Measurements from ENCODE around the gene ANKRD34C. TPM values are rescaled to one million over a fixed set of nuclear protein-coding genes. Genes with fewer than 3 reads are reported as not detected.
"Not testable (repeated sequence)": the region's sequence is repeated elsewhere in the genome, so short reads cannot be mapped to it uniquely, and the experiment has no call there.

ANKRD34C gene
- polyA plus RNA-seq, 1 of the 3 experiments (the other 2 are of a cell fraction), result not detected

GRCh38 chr15:79316864-79317263 lies 34.3 kb downstream of the ANKRD34C start:
- Histone ChIP-seq H3K4me3 (ENCODE audit: low read depth in 2 of 2, low read length in 1 of 2) (no peak overlapping the region), H3K27me3 (ENCODE audit: insufficient read depth) (no peaks in the 10 kb centered on the region), H3K9ac (no peak overlapping the region), H3K36me3 (replicated peaks in 1 of 2; ENCODE audit: control insufficient read depth in 1 of 2, insufficient read depth in 2 of 2, low read length in 1 of 2) (peaks cover 45 to 80% of the 10 kb centered on the region in 2 experiments), H3K4me2 (no peak overlapping the region), H2AFZ (ENCODE audit: low read depth) (no peak overlapping the region), H3K4me1 (ENCODE audit: control insufficient read depth in 1 of 2, insufficient read depth in 2 of 2, low read depth in 1 of 2, low read length in 1 of 2) (peaks cover 0 to 8% of the 10 kb centered on the region in 2 experiments; a peak in 2 of 4 replicates), H3K9me3 (no peaks in the 10 kb centered on the region), H3K27ac (ENCODE audit: low read depth in 2 of 2, low read length in 1 of 2) (no peak overlapping the region), H3K9me2 (no peaks in the 10 kb centered on the region), H4K20me1 (ENCODE audit: insufficient read depth) (peaks cover 5% of the 10 kb centered on the region; the same call in 1 of the 2 replicates), H3F3A (replicated peaks; ENCODE audit: insufficient read depth) (no peaks in the 10 kb centered on the region), H3K79me2 (ENCODE audit: insufficient read depth) (peaks cover 47% of the 10 kb centered on the region)
- ChIA-PET POLR2A (no interaction called here), CTCF (interaction anchor here (2.1 kb wide), 1 partner anchor 23 kb away, joined by 9 read pairs; no protein-coding TSS in a partner anchor)
- WGBS (ENCODE audit: low lambda C conversion rate), result 92% methylated on average over 9 of the region's 9 CpGs
- no peak for TF ChIP-seq USF2 (IDR thresholded peaks at IDR 0.05; ENCODE audit: borderline replicate concordance, low read depth, low read length)
- no peak for TF ChIP-seq CHD2 (IDR thresholded peaks at IDR 0.05; ENCODE audit: low read length, partially characterized antibody)
- no peak for TF ChIP-seq FOXM1 (IDR thresholded peaks at IDR 0.05; ENCODE audit: low read depth)
- TF ChIP-seq GABPA (IDR thresholded peaks at IDR 0.05; ENCODE audit: low read depth), result no peak
- TF ChIP-seq YY1 (IDR thresholded peaks at IDR 0.05; ENCODE audit: low read depth), result no peak
- no peak for TF ChIP-seq SIN3A (IDR thresholded peaks at IDR 0.05; ENCODE audit: borderline replicate concordance, low read depth, low read length)
- no peak for TF ChIP-seq REST (IDR thresholded peaks at IDR 0.05; ENCODE audit: low read depth, low read length)
- TF ChIP-seq NRF1 (IDR thresholded peaks at IDR 0.05; ENCODE audit: low read depth, low read length), result no peak
- no peak for TF ChIP-seq MAX (IDR thresholded peaks at IDR 0.05; ENCODE audit: low read depth)
- no peak for TF ChIP-seq RXRA (IDR thresholded peaks at IDR 0.05; ENCODE audit: borderline replicate concordance, low read depth)
- TF ChIP-seq JUND (IDR thresholded peaks at IDR 0.05), result no peak
- TF ChIP-seq ELF1 (IDR thresholded peaks at IDR 0.05), result no peak
- TF ChIP-seq RAD21 (IDR thresholded peaks at IDR 0.05; ENCODE audit: low read length), result no peak
- TF ChIP-seq MXI1 (IDR thresholded peaks at IDR 0.05; ENCODE audit: low read depth, low read length), result no peak
- no peak for TF ChIP-seq GATA2 (CRISPR knock-in tag; IDR thresholded peaks at IDR 0.05)
- no peak for TF ChIP-seq TEAD4 (IDR thresholded peaks at IDR 0.05; ENCODE audit: borderline replicate concordance, insufficient read depth)
- TF ChIP-seq TAF1 (IDR thresholded peaks at IDR 0.05; ENCODE audit: borderline replicate concordance, low read depth, low read length), result no peak
- TF ChIP-seq EZH2phosphoT487 (IDR thresholded peaks at IDR 0.05; ENCODE audit: borderline replicate concordance, low read depth), result no peak
- no peak for TF ChIP-seq ZBTB33 (IDR thresholded peaks at IDR 0.05; ENCODE audit: borderline replicate concordance, low read depth)
- no peak for DNase-seq

- POLR2A ChIA-PET; H3K9me3 ChIP-seq; H3K9me2 ChIP-seq; H2AFZ ChIP-seq (ENCODE audit: low read depth); H3K4me2 ChIP-seq; H3K27me3 ChIP-seq (ENCODE audit: insufficient read depth); H3K27ac ChIP-seq (ENCODE audit: low read depth in 2 of 2, low read length in 1 of 2); H3K9ac ChIP-seq; H3F3A ChIP-seq (replicated peaks; ENCODE audit: insufficient read depth); H3K4me3 ChIP-seq (ENCODE audit: low read depth in 2 of 2, low read length in 1 of 2); H3K4me1 ChIP-seq (ENCODE audit: control insufficient read depth in 1 of 2, insufficient read depth in 2 of 2, low read depth in 1 of 2, low read length in 1 of 2); DNase-seq: not testable (repeated sequence)
- CTCF ChIA-PET, result interaction anchor here (1.0 kb wide), 1 partner anchor 20 kb away, joined by 4 read pairs; no protein-coding TSS in a partner anchor
- 94% methylated on average over 9 of the region's 9 CpGs for WGBS (ENCODE audit: low lambda C conversion rate)
- Histone ChIP-seq H3K36me3 (replicated peaks in 1 of 2; ENCODE audit: control insufficient read depth in 1 of 2, insufficient read depth in 2 of 2, low read length in 1 of 2) (peaks cover 31 to 85% of the 10 kb centered on the region in 2 experiments), H3K79me2 (ENCODE audit: insufficient read depth) (peaks cover 21% of the 10 kb centered on the region), H4K20me1 (ENCODE audit: insufficient read depth) (peaks cover 12% of the 10 kb centered on the region; the same call in 1 of the 2 replicates)
Measured at GRCh38 chr15:79319973-79320372, 37.5 kb downstream of the ANKRD34C start.
